ENCODE measurements around the gene MRPL20. TPM values are rescaled to one million over a fixed set of nuclear protein-coding genes. Genes with fewer than 3 reads are reported as not detected.
"Not testable (repeated sequence)": the region's sequence is repeated elsewhere in the genome, so short reads cannot be mapped to it uniquely, and the experiment has no call there.

The MRPL20 gene
- total and polyA plus RNA-seq, 2 donors (not counting 1 experiment from before 2014, with no cell fraction given), result 81.7 to 150 TPM

- Histone ChIP-seq H3K27me3 (ENCODE audit: control insufficient read depth, insufficient read depth, low read length) (no peaks in the 10 kb centered on the region), H3K4me2 (ENCODE audit: extremely low read depth, insufficient read depth, low read length) (no peak overlapping the region), H3K27ac (ENCODE audit: insufficient read depth, low read length) (no peak overlapping the region), H3K9me3 (ENCODE audit: control insufficient read depth, insufficient read depth, low read depth, low read length) (no peaks in the 10 kb centered on the region), H3K4me1 (ENCODE audit: control insufficient read depth, extremely low read depth, insufficient read depth, low read length) (no peaks in the 10 kb centered on the region), H3K4me3 (replicated peaks in 1 of 4; ENCODE audit: control extremely low read depth in 1 of 4, insufficient read depth in 1 of 4, low read depth in 3 of 4, low read length in 4 of 4) (no peak overlapping the region), H3K36me3 (ENCODE audit: control insufficient read depth, insufficient read depth, low read length) (peaks cover 22% of the 10 kb centered on the region), H3K79me2 (ENCODE audit: control insufficient read depth, insufficient read depth, low read length) (peaks cover 1% of the 10 kb centered on the region), H2AFZ (ENCODE audit: low read length) (no peak overlapping the region), H4K20me1 (ENCODE audit: control insufficient read depth, extremely low read depth, insufficient read depth, low read length) (no peaks in the 10 kb centered on the region), H3K9ac (ENCODE audit: insufficient read depth, low read length) (no peak overlapping the region)
- DNase-seq (ENCODE audit: low read depth in 2 of 2), result no peak
- no peak for TF ChIP-seq EZH2 (IDR thresholded peaks at IDR 0.05; ENCODE audit: low read length, missing control alignments)
- TF ChIP-seq, protein P1, sequence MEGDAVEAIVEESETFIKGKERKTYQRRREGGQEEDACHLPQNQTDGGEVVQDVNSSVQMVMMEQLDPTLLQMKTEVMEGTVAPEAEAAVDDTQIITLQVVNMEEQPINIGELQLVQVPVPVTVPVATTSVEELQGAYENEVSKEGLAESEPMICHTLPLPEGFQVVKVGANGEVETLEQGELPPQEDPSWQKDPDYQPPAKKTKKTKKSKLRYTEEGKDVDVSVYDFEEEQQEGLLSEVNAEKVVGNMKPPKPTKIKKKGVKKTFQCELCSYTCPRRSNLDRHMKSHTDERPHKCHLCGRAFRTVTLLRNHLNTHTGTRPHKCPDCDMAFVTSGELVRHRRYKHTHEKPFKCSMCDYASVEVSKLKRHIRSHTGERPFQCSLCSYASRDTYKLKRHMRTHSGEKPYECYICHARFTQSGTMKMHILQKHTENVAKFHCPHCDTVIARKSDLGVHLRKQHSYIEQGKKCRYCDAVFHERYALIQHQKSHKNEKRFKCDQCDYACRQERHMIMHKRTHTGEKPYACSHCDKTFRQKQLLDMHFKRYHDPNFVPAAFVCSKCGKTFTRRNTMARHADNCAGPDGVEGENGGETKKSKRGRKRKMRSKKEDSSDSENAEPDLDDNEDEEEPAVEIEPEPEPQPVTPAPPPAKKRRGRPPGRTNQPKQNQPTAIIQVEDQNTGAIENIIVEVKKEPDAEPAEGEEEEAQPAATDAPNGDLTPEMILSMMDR (conservative IDR thresholded peaks at IDR 0.05 in 1 of 2, IDR thresholded peaks at IDR 0.05 in 1 of 2; ENCODE audit: low read depth in 1 of 2, low read length in 2 of 2), result no peak
These were observed 21.2 kb downstream of the MRPL20 start for GRCh38 chr1:1385931-1386330.

DNA sequence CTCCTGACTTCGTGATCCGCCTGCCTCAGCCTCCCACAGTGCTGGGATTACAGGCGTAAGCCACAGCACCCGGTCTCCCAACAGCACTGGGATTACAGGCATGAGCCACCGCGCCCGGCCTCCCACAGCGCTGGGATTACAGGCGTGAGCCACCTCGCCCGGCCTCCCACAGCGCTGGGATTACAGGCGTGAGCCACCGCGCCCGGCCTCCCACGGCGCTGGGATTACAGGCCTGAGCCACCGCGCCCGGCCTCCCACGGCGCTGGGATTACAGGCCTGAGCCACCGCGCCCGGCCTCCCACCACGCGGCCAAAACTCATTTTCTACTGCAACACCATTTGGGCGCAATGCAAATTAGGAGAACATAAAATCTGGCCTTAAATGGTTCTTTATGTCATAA lies 21.8 kb downstream of the MRPL20 start:
- not testable (repeated sequence) for H3K9me3 ChIP-seq (ENCODE audit: control insufficient read depth, insufficient read depth, low read depth, low read length); H3K27ac ChIP-seq (ENCODE audit: insufficient read depth, low read length); H3K4me3 ChIP-seq (replicated peaks in 1 of 4; ENCODE audit: control extremely low read depth in 1 of 4, insufficient read depth in 1 of 4, low read depth in 3 of 4, low read length in 4 of 4); DNase-seq (ENCODE audit: low read depth in 2 of 2); H2AFZ ChIP-seq (ENCODE audit: low read length); H3K4me2 ChIP-seq (ENCODE audit: extremely low read depth, insufficient read depth, low read length); H3K27me3 ChIP-seq (ENCODE audit: control insufficient read depth, insufficient read depth, low read length); H3K4me1 ChIP-seq (ENCODE audit: control insufficient read depth, extremely low read depth, insufficient read depth, low read length); H3K9ac ChIP-seq (ENCODE audit: insufficient read depth, low read length); H4K20me1 ChIP-seq (ENCODE audit: control insufficient read depth, extremely low read depth, insufficient read depth, low read length); H3K79me2 ChIP-seq (ENCODE audit: control insufficient read depth, insufficient read depth, low read length)
- H3K36me3 ChIP-seq (ENCODE audit: control insufficient read depth, insufficient read depth, low read length), result peaks cover 19% of the 10 kb centered on the region

DNA sequence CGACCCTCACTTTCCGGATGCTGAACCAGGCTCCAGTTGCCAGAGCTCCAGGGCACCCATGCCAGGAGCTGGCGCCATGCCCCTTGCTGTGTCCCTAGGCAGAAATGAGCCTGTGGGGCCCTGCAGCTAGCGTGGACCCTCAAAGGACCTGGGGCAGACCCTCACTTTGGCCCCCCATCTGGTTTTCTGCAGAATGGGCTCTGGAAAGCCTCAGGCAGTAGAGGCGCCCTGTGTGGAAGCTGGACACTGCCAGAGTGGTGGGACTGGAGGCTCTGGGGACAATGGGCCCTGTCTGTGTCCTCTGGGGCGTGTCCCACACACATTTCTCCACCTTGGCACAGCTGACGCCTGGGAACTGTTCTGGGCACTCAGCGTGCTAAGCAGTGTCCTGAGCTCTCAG lies 25.8 kb downstream of the MRPL20 start:
- Histone ChIP-seq H3K9ac (ENCODE audit: insufficient read depth, low read length) (no peak overlapping the region), H3K4me2 (ENCODE audit: extremely low read depth, insufficient read depth, low read length) (no peak overlapping the region), H3K36me3 (ENCODE audit: control insufficient read depth, insufficient read depth, low read length) (peaks cover 8% of the 10 kb centered on the region), H3K4me3 (replicated peaks in 1 of 4; ENCODE audit: control extremely low read depth in 1 of 4, insufficient read depth in 1 of 4, low read depth in 3 of 4, low read length in 4 of 4) (no peak overlapping the region), H4K20me1 (ENCODE audit: control insufficient read depth, extremely low read depth, insufficient read depth, low read length) (no peaks in the 10 kb centered on the region), H3K9me3 (ENCODE audit: control insufficient read depth, insufficient read depth, low read depth, low read length) (no peaks in the 10 kb centered on the region), H2AFZ (ENCODE audit: low read length) (no peak overlapping the region), H3K79me2 (ENCODE audit: control insufficient read depth, insufficient read depth, low read length) (peaks cover 1% of the 10 kb centered on the region), H3K27ac (ENCODE audit: insufficient read depth, low read length) (no peak overlapping the region), H3K27me3 (ENCODE audit: control insufficient read depth, insufficient read depth, low read length) (no peaks in the 10 kb centered on the region), H3K4me1 (ENCODE audit: control insufficient read depth, extremely low read depth, insufficient read depth, low read length) (no peaks in the 10 kb centered on the region)
- DNase-seq (ENCODE audit: low read depth in 2 of 2), result no peak
- TF ChIP-seq EZH2 (IDR thresholded peaks at IDR 0.05; ENCODE audit: low read length, missing control alignments), result no peak
- TF ChIP-seq, protein P1 (conservative IDR thresholded peaks at IDR 0.05 in 1 of 2, IDR thresholded peaks at IDR 0.05 in 1 of 2; ENCODE audit: low read depth in 1 of 2, low read length in 2 of 2), result no peak

Measured in fibroblast of lung (primary cell).